HUDEP-2 (cell line): ENCODE data around the gene REPS2.

Experiments
- DNase-seq, 76 experiments: peaks; one replicate each; lab custom pipeline; 2025; ENCODE audit not compliant: unreplicated experiment in 76 of 76; lab: John Stamatoyannopoulos, UW

Gene REPS2

GRCh38 chrX:17031827-17032226 is 85.4 kb downstream of the REPS2 start:
- no peak for DNase-seq

- peak in 8 of 76 experiments; percentile 0 to 37 (median 6) for DNase-seq
Measured at GRCh38 chrX:17032351-17032750, 85.9 kb downstream of the REPS2 start.

DNA sequence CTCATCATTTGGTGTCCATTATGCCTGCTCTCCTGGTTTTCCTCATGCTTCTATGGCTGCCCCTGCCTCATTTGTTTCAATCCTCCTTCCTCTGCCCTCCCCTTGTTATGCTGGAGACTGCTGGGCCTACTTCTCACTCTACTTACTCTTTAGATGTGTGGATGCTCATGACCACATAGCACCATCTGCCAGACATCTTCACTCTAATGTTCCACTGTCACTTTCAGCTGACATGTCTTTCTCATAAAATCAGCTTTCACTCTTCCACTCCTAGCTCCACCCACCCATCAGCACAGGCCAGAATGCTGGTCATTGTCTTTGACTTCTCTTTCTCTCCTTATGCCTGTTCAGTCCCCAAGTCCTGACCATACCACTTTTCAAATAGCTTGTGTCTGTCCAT is 86.8 kb downstream of the REPS2 start:
- no peak for DNase-seq

GRCh38 chrX:17035111-17035510 is 88.7 kb downstream of the REPS2 start:
- DNase-seq, result no peak

- DNase-seq, result peak in 3 of 76 experiments; percentile 0 to 8 (median 6)
Measured at GRCh38 chrX:17036171-17036961, 89.9 kb downstream of the REPS2 start.

DNA sequence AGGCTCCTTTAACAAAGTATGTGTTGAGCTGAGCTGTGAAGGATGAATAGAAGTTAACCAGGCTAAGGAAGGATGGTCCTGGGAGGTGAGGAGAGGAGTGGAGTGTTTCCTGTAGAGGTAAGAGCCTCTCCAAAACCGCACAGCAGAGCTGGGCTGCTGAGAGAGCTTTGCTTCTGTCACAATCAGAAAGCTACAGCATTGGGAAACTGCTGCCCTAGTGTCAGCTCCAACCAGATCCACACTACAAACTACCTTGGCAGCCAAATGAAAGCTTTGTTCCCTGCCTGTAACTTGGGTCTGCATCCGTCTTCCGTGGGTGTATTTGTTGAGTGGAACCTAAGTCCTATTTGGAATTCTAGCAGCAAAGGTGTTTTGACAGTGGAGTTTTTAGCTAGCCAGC is 91.8 kb downstream of the REPS2 start:
- no peak for DNase-seq

GRCh38 chrX:17038681-17039161 is 92.3 kb downstream of the REPS2 start:
- no peak for DNase-seq

DNA sequence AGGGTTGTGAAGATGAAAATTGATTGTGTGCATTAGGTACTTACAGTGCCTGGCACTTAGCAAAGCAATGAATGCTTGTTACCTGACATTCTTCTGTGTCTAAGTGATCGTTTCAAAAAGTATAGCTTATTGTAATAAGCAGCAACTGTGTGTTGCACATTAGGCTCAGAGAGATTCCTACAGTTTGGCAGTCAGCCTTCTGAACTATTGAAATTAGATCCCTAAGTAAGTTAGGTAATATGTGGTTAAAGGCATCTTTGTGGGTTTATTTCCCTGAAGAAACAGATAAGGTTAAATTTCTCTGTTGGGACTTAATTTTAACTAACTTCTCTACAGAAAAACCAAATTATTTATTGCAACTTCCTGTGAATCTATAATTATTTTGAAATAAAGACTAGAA is 93.4 kb downstream of the REPS2 start:
- no peak for DNase-seq

GRCh38 chrX:17040711-17041110 is 94.3 kb downstream of the REPS2 start:
- DNase-seq, result no peak

GRCh38 chrX:17042037-17042436 is 95.6 kb downstream of the REPS2 start:
- no peak for DNase-seq

DNA sequence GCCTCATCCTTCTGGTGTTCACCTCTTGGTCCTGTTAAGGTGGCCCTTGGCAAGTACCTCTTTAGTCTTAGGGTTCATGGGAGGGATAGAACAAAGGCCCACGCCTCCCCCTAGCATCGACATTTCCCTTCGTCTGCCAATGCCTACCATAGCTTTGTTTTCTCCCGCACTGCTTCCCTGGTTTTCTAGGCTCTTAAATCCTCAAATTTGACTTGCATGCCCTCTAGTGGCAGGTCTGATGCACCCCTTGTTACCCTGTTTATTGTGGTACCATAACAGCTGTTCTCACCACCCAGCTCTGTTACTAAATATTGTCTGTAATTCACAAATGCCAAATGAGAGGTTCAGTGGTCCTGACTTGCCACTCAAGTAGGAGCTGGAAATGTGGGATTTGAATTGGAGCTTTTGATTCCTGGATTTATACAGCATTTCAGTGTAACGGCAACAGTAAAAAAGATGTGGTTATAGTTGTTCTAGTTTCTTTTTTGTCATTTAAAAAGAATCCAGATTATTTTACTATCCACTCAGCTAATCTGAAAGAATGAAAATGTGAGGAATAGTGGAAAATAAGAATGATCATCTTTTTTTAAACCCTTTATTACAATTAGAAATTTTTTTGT is 100.1 kb downstream of the REPS2 start:
- DNase-seq, result peak in 58 of 76 experiments; percentile 0 to 69 (median 23)

DNA sequence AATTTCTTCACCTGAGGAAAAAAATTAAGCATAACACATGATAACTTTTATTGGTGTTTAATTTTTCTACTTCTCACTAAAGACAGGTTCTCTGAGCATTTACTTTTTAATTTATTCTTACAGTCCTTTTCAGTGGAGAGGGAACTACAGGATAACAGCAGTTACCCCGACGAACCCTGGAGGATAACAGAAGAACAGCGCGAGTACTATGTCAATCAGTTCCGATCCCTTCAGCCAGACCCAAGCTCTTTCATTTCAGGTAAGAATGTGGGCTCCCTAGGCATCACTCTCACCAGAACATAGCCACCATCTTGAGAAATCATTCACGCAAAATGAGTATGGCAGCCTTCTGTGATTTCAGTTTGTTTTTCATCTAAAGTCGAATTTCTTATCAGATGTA is 100.8 kb downstream of the REPS2 start:
- no peak for DNase-seq

DNA sequence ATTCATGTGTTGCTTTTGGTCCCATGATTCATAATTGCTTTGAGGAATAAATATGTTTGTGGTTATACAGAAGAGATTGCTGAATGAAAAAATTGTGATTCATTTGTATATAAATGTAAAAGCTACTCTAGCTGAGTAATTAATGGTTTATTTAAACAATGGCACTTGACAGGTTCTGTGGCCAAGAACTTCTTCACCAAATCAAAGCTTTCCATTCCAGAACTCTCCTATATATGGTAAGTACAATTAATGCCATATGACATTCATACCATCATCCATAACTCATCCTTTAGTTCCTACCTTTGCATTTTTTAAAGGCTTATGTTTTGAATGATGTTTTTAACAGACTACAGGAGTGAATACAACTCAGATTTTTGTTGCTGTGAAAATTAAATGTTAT is 105.8 kb downstream of the REPS2 start:
- DNase-seq, result no peak

- DNase-seq, result no peak
Measured at GRCh38 chrX:17052793-17053192, 106.3 kb downstream of the REPS2 start.

- peak in 5 of 76 experiments; percentile 2 to 17 (median 5) for DNase-seq
Measured at GRCh38 chrX:17053502-17053901, 107.0 kb downstream of the REPS2 start.

GRCh38 chrX:17056868-17057608 is 110.6 kb downstream of the REPS2 start:
- DNase-seq, result no peak

GRCh38 chrX:17062065-17062464 is 115.6 kb downstream of the REPS2 start:
- no peak for DNase-seq

GRCh38 chrX:17065100-17065499 is 118.6 kb downstream of the REPS2 start:
- no peak for DNase-seq

- peak in 36 of 76 experiments; percentile 0 to 60 (median 8) for DNase-seq
Measured at GRCh38 chrX:17067534-17067933, 121.1 kb downstream of the REPS2 start.

DNA sequence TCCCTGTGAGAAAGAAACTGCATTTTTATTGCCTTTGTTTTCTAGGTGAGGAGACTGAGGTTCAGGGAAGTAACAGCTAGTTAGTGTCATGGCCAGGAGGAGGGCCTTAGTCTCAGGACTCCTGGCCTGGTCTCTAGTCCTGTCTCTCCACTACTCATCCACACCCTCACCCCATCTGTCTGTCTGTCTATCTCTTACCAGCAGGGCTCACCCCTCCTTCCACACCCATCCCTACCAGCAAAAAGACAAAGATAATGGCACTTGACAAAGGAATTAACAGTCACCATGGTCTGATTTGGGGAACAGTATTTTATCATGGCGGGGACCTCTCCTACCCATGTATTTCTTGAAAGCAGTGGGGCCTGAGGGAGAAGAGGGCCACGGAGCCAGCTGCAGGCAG is 125.8 kb downstream of the REPS2 start:
- peak in 72 of 76 experiments; percentile 19 to 88 (median 60) for DNase-seq

GRCh38 chrX:17072721-17073230 is 126.3 kb downstream of the REPS2 start:
- DNase-seq, result peak in 56 of 76 experiments; percentile 1 to 76 (median 48)
